HG03342 (cell line): ENCODE measurements around the gene IGFL4.

Experiments used
- ATAC-seq: cut with Tn5 transposase; IDR thresholded peaks from one replicate; pipeline ENCODE4 v1.9.1; 2021; ENCODE audit warnings: mild to moderate bottlenecking, moderate library complexity; ENCODE audit not compliant: unreplicated experiment

IGFL4 gene

DNA sequence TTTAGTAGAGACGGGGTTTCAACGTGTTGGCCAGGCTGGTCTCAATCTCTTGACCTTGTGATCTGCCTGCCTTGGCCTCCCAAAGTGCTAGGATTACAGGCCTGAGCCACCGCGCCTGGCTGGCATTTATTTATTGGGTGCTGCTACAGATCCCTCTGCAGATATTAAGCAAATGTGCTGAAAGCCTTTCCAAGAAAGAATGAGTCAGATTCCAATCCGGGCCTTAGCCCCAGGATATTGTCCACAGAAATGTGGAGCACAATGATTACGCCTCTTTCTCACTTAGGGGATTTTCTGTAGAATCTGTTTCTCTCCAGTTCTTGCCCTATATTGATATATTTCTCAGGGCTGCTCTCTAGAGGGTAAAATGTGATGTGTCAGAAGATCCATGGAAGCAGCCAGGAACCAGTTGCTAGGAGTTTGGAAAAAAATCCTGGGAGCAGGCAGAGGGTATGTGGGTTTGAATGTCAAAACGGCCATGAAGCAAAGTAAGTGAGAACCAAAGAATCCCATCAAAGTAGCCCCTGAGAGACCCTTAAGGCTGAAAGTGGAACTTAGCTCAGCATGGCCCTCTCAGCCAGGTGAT, 24.8 kb upstream of the IGFL4 start:
- no peak for ATAC-seq

- no peak for ATAC-seq
These were observed 22.4 kb upstream of the IGFL4 start for GRCh38 chr19:46063201-46063600.

DNA sequence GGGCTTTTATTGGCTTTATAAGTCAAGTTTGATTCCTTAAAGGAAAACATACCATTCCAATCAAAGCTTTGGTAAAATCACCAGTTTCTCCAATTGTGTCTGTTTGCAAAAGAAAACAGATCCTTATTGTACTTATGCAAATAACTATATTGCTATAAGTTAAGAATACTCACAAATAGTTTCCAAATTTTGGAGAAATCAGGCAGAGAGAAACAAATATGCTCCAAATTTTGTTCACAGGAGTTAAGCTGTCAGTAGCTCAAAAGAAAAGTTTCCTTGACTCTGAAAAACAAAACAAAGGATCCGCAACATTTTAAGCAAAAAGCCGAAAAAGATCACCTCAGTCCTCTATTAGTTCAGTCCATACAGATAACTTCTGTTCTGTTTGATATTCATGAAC, 19.2 kb upstream of the IGFL4 start:
- ATAC-seq: no peak

- ATAC-seq: no peak
These were observed 18.0 kb upstream of the IGFL4 start for GRCh38 chr19:46058778-46059177.

- ATAC-seq: no peak
These were observed 15.7 kb upstream of the IGFL4 start for GRCh38 chr19:46056536-46056935.

DNA sequence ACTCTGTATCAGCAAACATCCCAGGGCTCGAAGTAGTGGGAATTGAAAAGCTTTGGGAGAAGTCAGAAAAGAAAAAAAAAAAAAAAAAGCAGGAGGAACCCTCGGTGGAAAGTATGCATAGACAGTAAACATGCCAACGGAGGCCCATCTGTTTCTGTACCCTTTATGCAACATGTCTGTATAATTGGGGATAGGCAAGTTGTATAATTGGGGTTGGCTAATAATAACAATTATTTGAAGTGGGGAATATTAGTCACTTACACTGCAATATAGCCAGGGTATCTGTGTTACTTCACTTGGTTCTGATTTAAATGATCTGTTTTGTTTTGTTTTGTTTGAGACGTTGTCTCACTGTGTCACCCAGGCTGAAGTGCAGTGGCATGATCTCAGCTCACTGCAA, 12.1 kb upstream of the IGFL4 start:
- no peak for ATAC-seq

GRCh38 chr19:46049597-46049996, 8.8 kb upstream of the IGFL4 start:
- ATAC-seq: no peak

DNA sequence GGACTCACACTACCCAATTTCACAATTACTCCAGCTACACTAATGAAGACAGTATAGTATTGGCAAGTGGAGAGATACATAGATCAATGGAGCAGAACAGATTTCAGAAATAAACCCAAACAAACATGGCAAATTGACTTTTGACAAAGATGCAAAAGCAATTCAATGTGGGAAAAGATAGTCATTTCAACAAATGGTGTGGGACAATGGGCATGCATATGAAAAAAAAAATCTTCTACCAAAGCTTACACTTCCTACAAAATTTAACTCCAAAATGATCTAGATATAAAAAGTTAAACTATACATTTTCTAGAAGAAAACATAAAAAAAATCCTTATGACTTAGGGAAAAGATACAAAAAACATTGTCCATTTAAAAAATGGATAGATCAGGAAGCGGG, 2.7 kb upstream of the IGFL4 start:
- no peak for ATAC-seq

GRCh38 chr19:46042252-46042883, 1.6 kb upstream of the IGFL4 start:
- ATAC-seq: no peak

GRCh38 chr19:46040125-46040524, 677 bp downstream of the IGFL4 start:
- ATAC-seq: no peak

- ATAC-seq: no peak
These were observed 4.1 kb downstream of the IGFL4 start for GRCh38 chr19:46036744-46037128.

- no peak for ATAC-seq
These were observed 4.6 kb downstream of the IGFL4 start for GRCh38 chr19:46035986-46036743.

DNA sequence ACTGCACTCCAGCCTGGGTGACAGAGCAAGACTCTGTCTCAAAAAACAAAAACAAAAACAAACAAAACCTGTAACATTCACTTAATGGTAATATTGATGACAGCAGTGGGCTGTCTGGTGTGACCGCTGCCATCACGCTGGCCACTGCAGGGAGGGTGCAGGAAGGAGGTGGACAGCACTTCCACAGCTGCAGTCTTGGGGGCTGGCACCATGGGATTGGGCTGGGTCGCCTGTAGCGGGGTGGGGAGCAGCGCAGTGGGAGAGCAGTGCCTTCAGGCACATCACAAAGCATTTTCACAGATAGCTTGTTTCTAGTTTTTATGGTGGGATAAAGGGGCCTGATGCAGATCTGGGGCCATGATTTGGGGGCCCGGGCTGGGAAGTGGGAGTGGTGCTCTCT, 5.3 kb downstream of the IGFL4 start:
- no peak for ATAC-seq

DNA sequence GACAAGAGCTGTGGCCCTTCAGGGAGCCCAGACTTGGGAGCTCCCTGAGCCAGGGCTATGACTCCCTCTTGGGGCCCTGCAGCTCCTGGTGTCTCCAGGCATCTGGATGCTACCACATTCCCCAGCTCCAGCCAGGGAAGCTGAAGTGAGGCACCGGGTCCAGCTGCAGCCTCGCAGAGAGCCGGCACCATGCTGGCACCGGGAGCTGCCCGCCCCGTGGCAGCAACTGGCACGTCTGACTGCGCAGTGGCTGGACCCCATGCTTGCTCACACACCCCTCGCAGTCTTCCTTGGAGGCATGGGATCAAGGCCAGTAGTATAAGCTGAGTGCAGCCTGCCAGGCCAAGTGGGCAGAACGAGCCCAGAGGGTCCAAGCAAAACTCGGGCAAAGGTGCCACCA, 7.4 kb downstream of the IGFL4 start:
- ATAC-seq: no peak

- ATAC-seq: no peak
These were observed 8.2 kb downstream of the IGFL4 start for GRCh38 chr19:46032597-46033025.

DNA sequence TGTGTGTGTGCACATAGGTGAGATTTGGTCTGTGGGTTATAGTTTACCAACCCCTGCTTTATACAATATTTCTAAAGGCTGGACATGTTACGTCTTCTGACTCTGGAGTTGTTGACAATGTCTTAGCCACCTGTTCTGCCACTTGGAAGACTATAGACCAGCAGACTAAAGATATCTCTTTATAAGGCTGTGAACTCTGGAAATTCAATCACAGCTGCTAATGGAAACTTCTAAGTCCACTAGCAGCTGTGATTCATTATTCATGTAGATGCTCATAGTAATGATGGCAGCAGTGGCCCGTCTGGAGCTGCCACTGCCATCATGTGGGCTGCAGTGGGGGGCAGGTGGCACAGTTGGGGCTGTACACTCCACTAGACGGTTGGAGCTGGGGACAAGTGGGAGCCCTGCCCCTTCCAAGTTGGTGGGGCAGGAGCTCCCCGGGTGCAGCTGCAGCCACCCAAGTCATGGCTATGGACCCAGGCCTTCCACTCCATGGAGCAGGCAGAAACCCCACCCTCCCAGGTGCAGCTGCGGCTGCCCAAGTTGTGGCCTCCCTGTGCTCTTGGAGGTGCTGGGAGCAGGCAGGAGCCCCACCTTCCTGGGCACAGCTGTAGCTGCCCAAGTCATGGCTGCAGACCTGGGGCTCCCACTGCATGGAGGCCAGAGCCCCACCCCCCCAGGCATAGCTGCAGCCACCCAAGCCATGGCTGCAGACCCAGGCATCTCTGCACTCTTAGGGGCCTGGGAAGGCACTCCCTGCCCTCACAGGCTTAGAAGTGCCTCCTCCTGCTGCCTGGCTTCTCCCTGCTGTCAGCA, 8.8 kb downstream of the IGFL4 start:
- ATAC-seq: no peak

- no peak for ATAC-seq
These were observed 9.8 kb downstream of the IGFL4 start for GRCh38 chr19:46030812-46031550.

- no peak for ATAC-seq
These were observed 15.0 kb downstream of the IGFL4 start for GRCh38 chr19:46025835-46026234.

- ATAC-seq: no peak
These were observed 17.5 kb downstream of the IGFL4 start for GRCh38 chr19:46023311-46023779.

GRCh38 chr19:46022431-46023310, 18.1 kb downstream of the IGFL4 start, which contains the start of gene PGLYRP1:
TSS of gene PGLYRP1 (minus strand) at chr19:46023053. CDS start at chr19:46023021, 32 bp downstream.
- no peak for ATAC-seq
